ENCODE measurements around the gene PROX1.

PROX1 gene, protein sequence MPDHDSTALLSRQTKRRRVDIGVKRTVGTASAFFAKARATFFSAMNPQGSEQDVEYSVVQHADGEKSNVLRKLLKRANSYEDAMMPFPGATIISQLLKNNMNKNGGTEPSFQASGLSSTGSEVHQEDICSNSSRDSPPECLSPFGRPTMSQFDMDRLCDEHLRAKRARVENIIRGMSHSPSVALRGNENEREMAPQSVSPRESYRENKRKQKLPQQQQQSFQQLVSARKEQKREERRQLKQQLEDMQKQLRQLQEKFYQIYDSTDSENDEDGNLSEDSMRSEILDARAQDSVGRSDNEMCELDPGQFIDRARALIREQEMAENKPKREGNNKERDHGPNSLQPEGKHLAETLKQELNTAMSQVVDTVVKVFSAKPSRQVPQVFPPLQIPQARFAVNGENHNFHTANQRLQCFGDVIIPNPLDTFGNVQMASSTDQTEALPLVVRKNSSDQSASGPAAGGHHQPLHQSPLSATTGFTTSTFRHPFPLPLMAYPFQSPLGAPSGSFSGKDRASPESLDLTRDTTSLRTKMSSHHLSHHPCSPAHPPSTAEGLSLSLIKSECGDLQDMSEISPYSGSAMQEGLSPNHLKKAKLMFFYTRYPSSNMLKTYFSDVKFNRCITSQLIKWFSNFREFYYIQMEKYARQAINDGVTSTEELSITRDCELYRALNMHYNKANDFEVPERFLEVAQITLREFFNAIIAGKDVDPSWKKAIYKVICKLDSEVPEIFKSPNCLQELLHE

DNA sequence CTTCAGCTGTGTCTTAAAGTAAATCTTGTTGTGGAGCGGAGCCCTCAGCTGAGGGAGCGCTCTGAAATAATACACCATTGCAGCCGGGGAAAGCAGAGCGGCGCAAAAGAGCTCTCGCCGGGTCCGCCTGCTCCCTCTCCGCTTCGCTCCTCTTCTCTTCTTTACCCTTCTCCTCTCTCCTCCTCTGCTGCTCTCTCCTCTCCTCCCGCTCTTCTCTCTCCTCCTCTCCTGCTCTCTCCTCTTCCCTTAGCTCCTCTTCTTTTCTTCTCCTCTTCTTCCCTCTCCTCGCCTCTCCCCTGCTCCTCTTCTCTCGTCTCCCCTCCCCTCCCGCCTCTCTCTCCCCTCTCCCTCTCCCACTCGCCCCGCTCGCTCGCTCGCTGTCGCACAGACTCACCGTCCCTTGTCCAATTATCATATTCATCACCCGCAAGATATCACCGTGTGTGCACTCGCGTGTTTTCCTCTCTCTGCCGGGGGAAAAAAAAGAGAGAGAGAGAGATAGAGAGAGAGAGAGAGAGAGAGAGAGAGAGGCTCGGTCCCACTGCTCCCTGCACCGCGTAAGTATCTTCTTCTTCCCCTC lies at the start of gene PROX1:
Gene PROX1 (plus strand): TSS at position 47 of the 580 bp plus-strand sequence. CDS start 8,563 bp downstream, outside the sequence.
- DNase-seq (ENCODE audit: low spot score) = no peak

DNA sequence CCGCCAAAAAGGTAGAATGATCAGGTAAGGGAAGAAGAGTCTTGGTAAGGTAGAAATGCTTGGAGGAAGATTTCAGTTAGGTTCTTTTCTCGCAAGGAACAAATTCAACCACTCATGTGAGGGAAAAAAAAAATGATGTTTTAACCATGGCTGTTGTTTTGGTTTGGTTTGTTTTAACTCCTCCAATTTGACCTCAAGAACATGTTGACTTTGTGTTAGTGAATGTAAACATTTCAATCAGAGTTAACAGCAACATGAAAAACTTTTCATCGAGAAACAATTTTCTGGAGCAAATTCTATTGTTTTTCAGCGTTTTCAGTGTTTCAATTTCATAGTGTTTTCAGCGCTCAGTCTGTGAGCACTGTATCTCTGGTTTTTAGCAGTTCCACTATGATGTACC lies 49.0 kb upstream of the PROX1 start:
- no peak for DNase-seq (ENCODE audit: low spot score)

DNA sequence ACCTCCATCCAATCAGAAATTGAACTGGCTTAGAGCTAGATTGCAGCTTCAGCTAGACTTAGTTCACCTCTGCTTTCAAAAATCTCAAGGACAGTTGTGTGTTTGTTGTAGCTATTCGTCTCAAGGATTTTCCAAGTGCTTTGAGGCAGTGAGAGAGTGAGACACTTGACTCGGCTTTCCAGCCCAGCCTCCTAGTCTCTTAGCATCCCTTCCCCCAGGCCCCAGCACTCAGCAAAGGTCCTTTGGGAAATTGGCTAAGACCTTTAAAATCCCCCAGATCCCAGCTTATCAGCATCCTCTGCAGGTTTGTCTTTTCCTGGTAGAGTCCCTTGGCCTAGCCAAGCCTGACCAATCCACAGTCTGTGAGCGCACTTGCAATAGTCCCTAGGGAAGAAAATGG lies 47.9 kb upstream of the PROX1 start:
- DNase-seq (ENCODE audit: low spot score) = no peak

DNA sequence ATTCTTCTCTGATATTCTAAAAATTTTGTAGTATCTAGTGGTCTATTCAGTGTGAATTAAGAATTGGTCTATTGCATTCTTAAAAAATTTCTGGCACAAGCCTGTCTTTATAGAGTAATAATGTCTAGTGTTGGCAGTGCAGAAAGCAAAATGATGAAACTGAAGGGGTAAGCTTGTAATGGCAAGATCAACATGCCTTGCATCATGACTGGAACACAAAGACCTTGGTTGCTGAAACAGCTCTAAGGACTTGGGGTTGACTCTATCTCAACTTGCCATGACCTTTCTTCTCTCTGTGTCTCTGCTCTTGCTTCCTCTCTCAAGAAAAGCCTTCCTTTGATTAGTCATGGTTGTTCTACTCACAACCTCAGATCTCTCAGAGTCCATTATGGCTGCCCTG lies 46.8 kb upstream of the PROX1 start:
- no peak for DNase-seq (ENCODE audit: low spot score)

DNA sequence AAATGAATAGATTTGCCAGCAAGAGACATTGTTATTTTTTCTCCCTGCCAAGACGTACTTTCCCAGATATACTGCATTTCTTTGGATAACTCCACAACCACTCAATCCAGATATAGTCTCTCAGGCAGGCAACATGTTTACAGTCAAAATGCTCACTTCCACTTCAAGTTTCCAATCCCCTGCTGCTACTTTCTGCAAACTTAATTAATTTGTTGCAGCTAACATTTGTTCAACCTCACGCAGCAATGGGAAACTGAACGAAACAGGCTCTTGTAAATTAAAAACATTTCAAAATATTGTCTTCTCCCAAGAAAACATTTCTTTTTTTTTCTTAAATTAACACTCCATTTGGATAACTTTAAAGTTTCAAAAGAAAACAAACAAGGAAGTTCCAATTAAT lies 45.7 kb upstream of the PROX1 start:
- DNase-seq (ENCODE audit: low spot score) = no peak

DNA sequence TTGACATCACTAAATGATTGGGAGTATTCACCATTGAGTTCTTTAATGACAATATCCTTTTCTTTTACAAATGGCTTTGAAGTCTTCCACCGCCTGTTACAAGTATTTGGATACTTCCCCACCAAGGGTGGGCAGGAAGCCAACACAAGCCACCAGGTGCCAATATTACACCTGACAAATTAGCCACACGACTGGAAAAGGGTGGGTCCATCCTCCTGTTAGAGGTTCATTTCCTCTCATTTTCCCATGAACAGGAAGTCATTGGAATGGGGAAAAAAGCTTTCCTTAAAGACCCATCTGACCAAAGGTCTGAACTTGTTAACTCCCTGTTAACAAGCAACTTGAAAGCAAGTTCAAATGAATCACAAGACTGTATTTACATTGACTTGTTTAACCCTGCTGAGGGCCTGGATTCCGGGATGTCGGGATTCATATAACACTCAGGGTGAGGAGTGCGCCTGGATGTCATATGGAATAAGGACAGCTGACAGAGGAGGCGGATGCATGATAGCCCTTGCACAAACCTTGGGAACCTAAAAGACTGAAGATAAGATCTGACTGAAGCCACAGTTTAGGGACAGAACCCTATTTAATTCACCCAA lies 40.5 kb upstream of the PROX1 start:
- no peak for DNase-seq (ENCODE audit: low spot score)

DNA sequence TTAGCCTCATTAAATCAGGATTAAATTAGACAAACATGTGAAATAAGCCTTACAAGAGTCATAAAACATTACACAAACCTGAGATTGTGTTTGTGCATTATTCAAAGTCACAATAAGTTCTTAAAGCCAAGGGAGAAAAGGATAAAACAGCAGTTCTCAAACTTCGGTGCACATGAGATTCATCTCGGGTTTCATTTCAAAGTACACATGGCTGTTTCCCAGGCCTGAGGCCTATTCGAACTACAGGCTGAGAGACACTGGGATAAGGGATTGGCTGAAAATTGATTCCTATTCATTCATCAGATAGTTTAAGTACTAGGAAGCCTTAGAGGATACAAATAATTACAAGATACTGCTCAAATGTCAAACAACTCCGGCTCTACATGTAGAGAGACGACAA lies 35.9 kb upstream of the PROX1 start:
- no peak for DNase-seq (ENCODE audit: low spot score)

DNA sequence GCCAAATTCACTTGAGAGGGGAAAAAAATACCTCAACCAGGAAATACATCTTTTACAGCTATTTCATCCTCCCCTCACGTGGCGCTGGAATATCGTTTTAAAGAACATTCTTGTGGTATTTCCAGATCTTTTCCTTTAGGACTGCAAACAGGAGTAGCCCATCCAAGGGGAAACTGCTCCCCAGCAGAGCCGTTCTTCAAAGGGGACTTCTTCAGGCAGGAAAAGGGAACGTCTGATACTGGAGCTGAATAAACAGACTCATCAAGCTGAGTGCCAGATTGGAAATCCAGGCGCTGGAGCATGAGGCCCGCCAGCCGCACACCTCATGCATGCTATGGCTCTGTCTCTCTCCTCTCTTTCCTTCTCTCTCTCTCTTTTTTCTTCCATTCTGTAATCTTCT lies 34.0 kb upstream of the PROX1 start:
- DNase-seq (ENCODE audit: low spot score) = no peak

DNA sequence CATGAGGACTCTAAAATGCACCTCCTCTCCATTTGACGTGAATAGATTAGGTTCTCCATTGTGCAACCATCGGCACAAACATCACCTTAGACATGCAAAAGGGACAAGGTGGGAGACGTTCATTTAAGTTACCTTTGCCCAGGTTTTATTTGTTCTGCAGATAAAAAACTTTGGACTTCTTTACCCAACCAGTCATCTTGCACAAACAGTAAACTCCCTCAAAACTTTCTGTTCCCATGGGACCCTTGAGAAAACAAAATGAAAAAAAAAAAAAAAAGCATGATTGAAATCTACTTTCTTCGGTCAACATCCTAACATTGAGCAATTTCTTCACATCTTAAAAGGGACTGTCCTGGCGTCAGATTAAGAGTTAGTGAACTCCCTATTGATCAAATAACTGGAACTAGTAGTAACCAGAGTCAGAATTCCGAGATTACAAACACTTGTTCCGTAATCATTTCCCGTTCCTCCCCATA lies 31.4 kb upstream of the PROX1 start:
- no peak for DNase-seq (ENCODE audit: low spot score)

DNA sequence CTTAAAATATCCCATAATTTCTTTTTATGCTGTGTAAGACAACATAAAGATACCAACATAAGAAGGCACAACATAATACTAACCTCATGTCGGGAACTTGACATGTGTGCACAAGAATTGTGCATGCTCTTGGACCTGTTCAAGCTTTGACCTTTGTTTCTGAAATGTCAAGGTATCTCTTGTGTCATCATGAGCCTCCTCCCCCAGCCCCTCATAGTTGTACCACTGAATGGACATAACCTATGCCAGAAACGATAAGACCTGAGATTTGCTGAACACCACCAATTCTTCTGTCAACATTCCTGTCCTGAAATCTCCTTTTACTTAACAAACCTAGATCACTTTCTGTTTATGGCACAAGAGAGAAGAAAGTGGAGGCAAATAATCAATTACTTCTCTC lies 29.4 kb upstream of the PROX1 start:
- no peak for DNase-seq (ENCODE audit: low spot score)

DNA sequence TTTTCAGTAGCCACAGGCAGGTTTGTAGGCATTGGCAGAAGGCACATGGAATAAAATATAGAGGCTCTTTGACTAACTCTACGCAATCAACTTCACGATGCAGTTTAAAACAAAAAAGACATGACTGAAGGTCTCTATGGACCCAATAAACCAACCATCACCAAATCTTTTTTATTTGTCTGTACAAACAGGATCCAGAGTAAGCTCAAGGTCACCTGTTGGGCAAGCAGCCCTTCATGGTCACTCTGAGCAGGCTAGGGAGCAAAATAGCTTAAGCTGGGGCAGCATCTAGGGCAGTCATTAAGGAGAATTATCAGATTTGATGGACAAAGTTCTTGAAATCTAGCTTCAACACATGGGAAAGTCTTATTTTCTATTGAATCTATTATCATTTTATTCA lies 26.8 kb upstream of the PROX1 start:
- no peak for DNase-seq (ENCODE audit: low spot score)

DNA sequence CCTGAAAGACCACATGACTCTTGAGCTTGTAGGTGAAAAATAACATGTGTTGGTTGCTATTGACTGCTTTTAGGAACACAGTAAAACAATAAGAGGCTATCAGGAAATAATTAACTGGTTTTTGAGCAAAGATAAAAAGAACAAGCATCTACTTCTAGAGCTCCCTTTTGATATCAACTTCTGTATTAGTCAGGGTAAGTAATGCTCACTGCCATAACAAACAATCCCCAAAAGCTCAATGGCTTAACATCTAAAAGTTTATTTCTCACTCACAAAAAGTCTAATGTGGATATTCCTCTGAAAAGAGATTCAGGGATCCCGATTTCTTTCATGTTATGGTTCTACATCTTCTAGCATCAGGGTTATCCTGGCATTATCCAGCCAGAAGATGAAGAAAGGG lies 25.3 kb upstream of the PROX1 start:
- DNase-seq (ENCODE audit: low spot score) = no peak

DNA sequence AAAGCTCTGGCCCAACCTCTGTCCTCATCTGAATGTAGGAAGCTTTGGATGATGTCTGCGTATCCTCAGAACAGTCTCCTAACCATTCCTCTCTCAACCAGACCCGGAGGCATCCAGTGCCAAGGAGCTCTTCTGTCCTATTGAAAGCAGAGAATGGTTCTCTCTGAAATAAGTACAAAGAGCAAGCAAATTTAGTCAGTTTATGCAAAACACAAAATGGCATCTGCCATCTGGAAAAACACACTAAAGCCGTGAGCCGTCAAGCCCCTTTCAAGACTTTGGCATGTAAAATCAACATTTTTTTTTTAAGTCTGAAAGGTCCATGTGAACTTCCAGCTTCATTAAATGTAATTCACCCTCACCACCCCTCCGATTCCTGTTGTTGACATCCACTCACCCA lies 21.7 kb upstream of the PROX1 start:
- no peak for DNase-seq (ENCODE audit: low spot score)

DNA sequence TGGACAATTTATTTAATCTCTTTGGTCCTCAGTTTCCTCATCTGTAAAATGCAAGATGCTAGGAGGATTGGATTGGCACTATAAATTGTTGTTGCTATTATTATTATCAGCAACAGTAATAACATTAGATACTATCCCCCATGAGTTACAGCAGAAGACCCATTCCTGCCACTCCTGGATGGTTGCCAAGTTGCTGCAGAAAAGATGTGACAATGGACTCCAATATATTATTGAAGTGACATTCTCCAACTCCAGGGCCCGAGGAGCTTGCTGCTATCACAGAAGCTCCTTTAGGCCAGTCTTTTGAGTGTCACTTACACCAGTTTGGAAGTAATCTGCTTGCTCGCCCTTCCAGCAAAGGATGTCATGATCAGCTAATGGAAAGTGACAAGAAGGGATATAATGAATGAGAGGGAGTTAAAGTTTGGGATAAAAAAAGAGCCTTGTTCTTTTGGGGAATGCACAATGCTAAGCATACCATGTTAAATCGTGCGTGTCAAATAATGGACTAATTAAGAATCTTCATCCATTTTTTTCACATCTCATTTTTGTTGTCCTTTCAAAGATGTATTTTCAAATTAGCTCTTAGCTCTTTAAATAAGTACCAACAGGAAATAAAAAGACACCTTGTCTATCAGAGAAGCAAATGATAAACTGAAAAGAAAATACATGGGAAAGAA lies 19.5 kb upstream of the PROX1 start:
- no peak for DNase-seq (ENCODE audit: low spot score)

DNA sequence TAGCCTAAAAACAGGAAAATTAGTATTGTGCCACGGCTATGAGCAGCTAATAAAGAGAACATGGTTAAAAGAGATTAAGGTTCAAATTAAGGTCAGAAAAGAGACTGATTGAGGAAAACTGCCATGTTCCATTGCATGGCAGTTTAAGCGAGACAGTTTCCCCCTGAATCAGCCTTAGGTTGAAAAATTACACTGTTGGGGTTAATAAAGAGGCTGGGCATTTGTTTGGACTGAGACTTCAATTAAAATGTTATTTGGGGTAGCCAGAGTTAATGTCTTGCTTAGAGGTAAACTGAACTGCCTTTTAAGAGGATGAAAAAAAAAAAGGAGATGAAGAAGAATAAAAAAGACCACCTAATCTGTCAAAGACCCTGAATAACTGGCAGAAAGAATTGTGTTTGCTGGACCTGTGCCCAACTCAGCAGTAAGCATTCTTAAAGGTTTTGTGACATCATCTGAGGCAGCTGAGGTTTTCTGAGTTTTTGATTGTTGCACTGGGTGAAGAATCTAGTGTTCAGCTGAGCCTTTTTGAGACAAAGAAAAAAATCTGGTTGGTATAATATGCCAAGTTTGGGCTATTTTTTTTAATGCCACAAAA lies 17.7 kb upstream of the PROX1 start:
- DNase-seq (ENCODE audit: low spot score) = no peak

DNA sequence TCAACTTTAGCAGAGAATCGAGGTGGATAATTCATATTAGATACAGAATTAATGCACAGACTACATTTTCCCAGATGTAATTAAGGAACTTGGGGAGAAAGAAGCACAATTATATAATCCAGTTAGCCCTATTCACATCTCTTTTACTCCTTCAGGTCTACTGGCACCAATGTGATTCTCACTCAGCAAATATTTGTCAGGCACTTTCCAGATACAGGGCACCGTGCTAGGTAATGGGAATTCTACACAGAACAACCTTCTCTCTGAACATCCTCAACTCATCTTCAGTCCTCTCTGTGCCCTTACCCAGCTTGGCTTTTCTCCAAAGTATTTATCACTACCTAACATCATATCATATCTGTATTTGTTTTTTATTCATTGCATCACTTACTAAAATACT lies 15.6 kb upstream of the PROX1 start:
- no peak for DNase-seq (ENCODE audit: low spot score)

DNA sequence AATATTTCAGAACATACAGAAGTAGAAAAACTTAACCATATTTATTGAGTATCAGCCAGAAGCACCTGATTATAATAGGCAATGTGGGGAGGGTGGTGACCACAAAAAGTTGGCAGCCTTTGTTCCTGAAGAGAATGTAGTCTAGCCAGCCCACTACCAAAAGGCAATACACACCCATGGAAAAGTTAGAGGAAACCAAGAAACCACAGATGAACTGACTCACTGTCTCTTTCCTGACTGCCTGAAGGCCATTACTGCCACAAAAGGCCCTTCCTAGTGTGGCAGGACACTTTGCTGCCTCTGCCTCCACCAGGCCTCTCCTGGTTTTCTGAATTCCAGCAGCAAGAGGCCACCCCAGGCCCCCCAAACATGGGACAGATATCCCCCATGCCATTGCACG lies 14.6 kb upstream of the PROX1 start:
- DNase-seq (ENCODE audit: low spot score) = no peak

DNA sequence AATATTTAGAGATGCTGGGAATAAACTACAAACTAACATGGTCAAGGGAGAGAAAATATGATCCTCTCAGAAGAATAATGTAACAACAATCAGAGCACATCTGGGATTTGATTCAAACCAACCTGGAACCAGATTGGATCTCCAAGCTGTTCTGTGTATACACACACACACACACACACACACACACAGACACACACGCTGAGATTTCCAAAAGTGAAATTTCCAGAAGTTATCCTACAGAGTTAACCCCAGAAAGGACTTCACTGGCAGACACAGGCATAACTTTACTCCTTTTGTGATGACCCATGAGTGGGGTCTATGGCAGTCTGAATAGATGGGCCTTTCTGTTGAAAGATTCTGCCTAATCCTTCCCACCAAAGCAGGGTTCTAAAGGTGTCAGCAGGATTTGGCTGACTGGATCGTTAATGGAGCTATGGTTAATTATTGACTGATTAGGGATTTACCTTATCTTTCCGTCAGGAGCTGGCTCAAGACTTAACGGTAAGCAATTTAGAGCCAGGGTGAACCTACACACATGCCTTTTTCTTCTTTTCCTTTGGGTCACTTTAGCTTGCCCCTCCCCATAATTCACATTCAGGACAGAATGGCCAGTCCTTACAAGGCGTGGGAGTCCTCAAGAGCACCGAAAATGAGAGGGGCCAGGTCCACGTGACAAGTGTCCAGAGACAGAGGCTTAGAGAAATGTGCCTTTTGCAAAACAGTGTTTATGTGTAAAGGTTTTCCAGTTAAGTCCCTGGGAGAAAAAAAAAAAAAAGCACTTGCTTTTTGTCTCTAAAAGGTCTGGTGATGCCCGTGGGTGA lies 10.9 kb upstream of the PROX1 start:
- no peak for DNase-seq (ENCODE audit: low spot score)

DNA sequence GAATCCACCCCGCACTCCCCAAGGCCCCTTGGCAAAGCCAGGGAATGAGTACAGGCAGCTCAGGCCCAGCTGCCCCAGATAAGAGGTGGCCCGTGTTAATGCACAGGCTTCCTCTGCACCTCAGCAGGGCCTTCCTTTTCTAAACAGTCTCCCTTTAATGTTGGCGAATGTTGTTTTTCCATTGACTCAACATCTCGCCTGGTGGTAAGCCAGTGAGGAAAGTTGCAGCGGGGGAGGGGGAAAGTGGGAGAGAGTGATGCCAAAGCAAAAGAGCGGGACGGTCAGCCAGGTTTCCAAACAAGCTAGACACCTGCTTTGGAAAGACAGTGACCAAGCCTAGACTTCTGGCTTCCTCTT lies 10.3 kb upstream of the PROX1 start:
- no peak for DNase-seq (ENCODE audit: low spot score)

DNA sequence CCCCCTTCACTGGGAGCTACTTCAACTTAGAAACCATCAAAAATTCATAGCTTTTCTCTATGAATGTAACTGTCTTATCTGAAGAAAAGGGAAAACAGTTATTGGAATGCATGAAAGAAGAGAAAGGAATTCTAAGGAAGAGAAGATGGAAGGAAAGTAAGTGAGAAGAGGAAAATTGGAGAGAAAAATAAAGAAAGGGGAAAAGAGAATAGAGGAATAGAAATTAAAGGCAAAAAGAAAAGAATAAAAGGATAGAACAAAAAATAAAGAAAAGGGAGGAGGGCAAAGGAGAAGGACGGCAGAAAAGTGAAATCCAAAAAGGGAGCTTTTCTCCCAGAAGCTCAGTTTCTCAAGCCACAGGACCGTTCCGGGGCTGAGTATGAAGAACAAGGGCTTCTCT lies 9.9 kb upstream of the PROX1 start:
- DNase-seq (ENCODE audit: low spot score) = no peak

Data from putamen (tissue), 1 donor.